Cardiac fibroblast (primary cell): Measurements from ENCODE around the gene ATP1A4.

ENCODE experiments used
- DNase-seq, 2 donors: peaks; one replicate each; pipeline versions ENCODE4 v3.0.0 to v3.0.0-alpha.2; 2010; ENCODE audit warnings: low read depth in 2 of 2
- H3K4me3 ChIP-seq, 2 donors: replicated peaks in 1 of 2; 1 replicate in 1 of 2; 2 replicates in 1 of 2; pipeline ENCODE4 v1.5.1; 2011; ENCODE audit warnings: low read depth in 2 of 2, low read length in 2 of 2, mild to moderate bottlenecking in 2 of 2, moderate library complexity in 1 of 2
- TF ChIP-seq, protein P1 (sequence below): IDR thresholded peaks from one replicate; pipeline ENCODE4 v1.5.1; 2011; ENCODE audit warnings: low read depth, mild to moderate bottlenecking, low read length, inconsistent platforms

ATP1A4 gene

DNA sequence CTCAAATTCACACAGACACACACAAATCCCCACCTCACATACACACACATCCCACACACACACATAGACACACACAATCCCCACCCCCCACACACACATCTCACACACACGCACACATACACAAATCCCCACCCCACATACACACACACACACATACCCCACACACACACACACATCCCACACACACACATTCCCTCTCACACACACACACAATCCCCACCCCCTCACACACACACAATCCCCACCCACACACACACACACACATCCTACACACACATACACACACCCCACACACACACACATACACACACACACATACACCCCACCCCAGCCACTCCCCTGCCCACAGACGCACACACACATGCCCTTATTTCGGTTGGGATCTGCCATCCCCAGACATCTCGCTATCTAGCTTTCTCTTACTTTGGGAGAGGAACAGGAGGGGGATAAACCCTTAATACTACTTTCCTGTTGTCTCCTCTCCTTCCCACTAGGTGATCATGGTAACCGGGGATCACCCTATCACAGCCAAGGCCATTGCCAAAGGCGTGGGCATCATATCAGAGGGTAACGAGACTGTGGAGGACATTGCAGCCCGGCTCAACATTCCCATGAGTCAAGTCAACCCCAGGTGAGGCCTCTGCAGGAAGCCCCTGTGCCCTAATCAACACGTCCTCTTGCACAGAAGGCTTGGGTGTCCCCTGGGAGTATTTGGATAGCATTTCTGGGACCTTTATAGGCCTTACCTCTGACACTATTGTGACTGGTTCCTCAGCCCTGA lies 17.2 kb upstream of the ATP1A4 start:
- DNase-seq: no peak
- TF ChIP-seq, protein P1, sequence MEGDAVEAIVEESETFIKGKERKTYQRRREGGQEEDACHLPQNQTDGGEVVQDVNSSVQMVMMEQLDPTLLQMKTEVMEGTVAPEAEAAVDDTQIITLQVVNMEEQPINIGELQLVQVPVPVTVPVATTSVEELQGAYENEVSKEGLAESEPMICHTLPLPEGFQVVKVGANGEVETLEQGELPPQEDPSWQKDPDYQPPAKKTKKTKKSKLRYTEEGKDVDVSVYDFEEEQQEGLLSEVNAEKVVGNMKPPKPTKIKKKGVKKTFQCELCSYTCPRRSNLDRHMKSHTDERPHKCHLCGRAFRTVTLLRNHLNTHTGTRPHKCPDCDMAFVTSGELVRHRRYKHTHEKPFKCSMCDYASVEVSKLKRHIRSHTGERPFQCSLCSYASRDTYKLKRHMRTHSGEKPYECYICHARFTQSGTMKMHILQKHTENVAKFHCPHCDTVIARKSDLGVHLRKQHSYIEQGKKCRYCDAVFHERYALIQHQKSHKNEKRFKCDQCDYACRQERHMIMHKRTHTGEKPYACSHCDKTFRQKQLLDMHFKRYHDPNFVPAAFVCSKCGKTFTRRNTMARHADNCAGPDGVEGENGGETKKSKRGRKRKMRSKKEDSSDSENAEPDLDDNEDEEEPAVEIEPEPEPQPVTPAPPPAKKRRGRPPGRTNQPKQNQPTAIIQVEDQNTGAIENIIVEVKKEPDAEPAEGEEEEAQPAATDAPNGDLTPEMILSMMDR: no peak
- no peak overlapping the region for H3K4me3 ChIP-seq

DNA sequence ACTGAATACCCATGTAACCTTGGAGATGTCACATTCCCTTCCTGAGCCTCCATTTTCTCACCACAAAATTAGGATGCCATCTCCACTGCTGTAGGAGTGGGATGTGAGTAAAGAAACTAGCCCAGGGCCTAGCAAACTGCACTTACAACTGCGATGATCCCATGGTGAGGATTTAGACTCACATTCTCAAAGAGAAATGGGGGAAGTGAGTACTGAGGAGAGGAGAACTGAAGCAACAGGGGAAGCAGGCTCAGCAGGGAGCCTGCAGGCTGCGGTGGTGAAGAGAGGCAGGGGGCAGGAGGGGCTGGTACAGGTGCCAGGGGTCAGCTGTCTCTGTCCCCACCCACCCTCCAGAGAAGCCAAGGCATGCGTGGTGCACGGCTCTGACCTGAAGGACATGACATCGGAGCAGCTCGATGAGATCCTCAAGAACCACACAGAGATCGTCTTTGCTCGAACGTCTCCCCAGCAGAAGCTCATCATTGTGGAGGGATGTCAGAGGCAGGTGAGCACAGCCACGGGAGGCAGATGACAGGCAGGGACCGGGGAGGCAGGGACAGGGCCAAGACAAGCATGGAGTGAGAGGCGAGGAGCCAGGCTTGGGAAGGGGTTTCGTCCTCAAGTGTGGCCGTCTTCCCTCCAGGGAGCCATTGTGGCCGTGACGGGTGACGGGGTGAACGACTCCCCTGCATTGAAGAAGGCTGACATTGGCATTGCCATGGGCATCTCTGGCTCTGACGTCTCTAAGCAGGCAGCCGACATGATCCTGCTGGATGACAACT lies 16.4 kb upstream of the ATP1A4 start:
- TF ChIP-seq, protein P1: no peak
- DNase-seq: no peak
- no peak overlapping the region for H3K4me3 ChIP-seq

DNA sequence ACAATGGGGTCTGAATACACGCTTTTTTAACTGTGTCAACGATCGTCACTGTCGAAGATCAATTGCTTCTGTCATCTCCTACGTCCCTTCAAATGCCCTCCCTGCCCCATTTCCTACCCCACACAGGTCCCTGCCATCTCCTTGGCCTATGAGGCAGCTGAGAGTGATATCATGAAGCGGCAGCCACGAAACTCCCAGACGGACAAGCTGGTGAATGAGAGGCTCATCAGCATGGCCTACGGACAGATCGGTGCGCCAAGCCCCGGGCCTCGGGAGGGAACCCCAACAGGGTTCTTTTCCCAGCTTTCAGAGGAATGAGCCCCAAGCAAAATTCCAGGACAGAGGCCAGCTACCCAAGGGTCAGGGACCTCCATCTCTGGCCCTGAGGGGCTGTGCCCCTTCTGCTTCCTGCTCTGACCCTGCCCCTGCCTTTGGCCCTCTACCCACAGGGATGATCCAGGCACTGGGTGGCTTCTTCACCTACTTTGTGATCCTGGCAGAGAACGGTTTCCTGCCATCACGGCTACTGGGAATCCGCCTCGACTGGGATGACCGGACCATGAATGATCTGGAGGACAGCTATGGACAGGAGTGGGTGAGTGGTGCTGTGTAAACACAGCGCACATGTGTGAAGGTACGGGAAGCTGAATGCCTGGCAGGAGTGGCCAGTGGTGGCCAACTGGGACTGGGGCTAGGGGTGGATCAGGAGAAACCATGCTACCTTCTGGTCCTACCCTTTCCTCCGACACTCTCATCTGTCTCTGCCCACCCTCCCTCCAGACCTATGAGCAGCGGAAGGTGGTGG lies 15.1 kb upstream of the ATP1A4 start:
- no peak for DNase-seq
- H3K4me3 ChIP-seq: no peak overlapping the region
- TF ChIP-seq, protein P1: no peak

DNA sequence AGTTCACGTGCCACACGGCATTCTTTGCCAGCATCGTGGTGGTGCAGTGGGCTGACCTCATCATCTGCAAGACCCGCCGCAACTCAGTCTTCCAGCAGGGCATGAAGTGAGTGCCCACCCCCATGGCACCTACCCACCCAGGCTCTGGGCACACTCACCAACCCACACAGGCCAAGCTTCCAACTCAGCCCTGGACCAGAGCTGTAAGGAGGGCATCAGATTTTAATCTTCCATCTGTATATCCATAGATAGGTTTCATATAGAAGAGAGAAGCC lies 14.5 kb upstream of the ATP1A4 start:
- H3K4me3 ChIP-seq: no peak overlapping the region
- TF ChIP-seq, protein P1: no peak
- DNase-seq: no peak

DNA sequence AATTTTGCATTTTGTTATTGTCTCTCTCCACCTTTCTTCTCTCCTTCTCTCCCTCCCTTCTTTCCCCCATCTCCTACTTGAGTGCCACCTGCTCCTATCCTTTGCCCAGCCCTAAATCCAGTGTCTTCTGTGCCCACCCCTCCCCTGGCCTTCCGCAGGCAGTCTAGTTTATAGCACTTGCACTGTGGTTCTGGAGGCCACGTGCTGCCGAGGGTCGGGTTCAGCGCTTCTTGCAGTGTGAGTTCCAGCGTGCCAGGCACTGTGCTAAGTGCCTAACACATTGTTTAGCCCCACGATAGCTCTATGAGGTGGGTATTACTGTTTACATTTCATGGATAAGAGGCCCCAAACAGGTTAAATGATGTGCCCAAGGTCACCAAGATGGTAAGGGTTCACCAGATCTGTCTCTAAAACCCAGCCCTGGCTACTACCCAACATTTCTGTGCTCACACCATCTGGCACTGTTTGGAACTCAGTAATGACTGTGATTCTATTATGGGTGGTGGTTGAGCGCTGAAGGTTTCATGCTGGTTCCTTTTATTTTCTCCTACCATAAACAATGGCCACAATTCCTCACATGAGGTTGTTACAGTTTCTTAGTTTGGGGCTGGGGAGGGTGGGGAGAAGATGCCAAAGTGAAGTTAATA lies 14.1 kb upstream of the ATP1A4 start:
- TF ChIP-seq, protein P1: no peak
- no peak for DNase-seq
- H3K4me3 ChIP-seq: no peak overlapping the region

DNA sequence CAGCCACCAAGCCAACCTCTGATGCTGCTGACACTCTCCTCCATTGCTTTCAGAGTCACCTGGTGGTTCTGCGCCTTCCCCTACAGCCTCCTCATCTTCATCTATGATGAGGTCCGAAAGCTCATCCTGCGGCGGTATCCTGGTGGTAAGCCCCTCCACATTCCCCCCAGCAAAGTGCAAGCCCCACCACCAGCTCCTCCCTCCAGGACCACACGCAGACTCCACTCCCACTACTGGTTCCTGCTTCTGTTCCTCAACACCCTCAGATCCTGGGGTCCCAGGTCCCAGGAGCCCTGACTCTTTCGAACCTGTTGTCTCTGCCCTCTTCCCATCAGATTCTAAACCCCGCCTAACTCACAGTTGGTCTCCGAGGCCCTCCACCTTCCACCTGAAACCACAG lies 11.6 kb upstream of the ATP1A4 start:
- TF ChIP-seq, protein P1: no peak
- H3K4me3 ChIP-seq: no peak overlapping the region
- DNase-seq: no peak
